Neural cell (in vitro differentiated cells): ENCODE results near the gene DNAH10. TPM values are rescaled to one million over a fixed set of nuclear protein-coding genes. Genes with fewer than 3 reads are reported as not detected.

Experiments used
- H2AFZ ChIP-seq: fragments of 200-600, 300-800 bp; sonication (generic), shearing (Covaris generic); 2 replicates; pipeline ENCODE4 v1.6.0; 2014; ENCODE audit warnings: low read depth, mild to moderate bottlenecking, antibody characterized with exemption, low read length, moderate library complexity
- H3F3A ChIP-seq: fragments of 200-600 bp; shearing (Covaris generic); 2 replicates; pipeline ENCODE4 v1.6.1; 2016; ENCODE audit warnings: mild to moderate bottlenecking, moderate library complexity, mixed read lengths, antibody characterized with exemption, low read length; ENCODE audit not compliant: insufficient read depth, poor library complexity, severe bottlenecking
- H3K27ac ChIP-seq: fragments of 200-600, 300-800 bp; sonication (generic), shearing (Covaris generic); 2 replicates; pipeline ENCODE4 v1.5.1; 2014; ENCODE audit warnings: mild to moderate bottlenecking, low read length, moderate library complexity
- H3K27me3 ChIP-seq: fragments of 300-800, 200-600 bp; sonication (generic), shearing (Covaris generic); 2 replicates; pipeline ENCODE4 v1.6.0; 2014; ENCODE audit warnings: mild to moderate bottlenecking, low read depth, low read length, moderate library complexity; ENCODE audit not compliant: insufficient read depth
- H3K36me3 ChIP-seq: fragments of 300-800, 200-600 bp; sonication (generic), shearing (Covaris generic); 2 replicates; pipeline ENCODE4 v1.5.1; 2014; ENCODE audit warnings: mild to moderate bottlenecking, antibody characterized with exemption, low read length, moderate library complexity; ENCODE audit not compliant: insufficient read depth
- H3K4me2 ChIP-seq: fragments of 300-800, 200-600 bp; sonication (generic), shearing (Covaris generic); 2 replicates; pipeline ENCODE4 v1.6.0; 2014; ENCODE audit warnings: mild to moderate bottlenecking, low read length
- H3K4me3 ChIP-seq: fragments of 300-800, 200-600 bp; sonication (generic), shearing (Covaris generic); 2 replicates; pipeline ENCODE4 v1.5.1; 2014; ENCODE audit warnings: mild to moderate bottlenecking, low read length, moderate library complexity
- H3K79me2 ChIP-seq: fragments of 200-600 bp; shearing (Covaris generic); replicated peaks from 2 replicates; pipeline ENCODE4 v1.6.0; 2014; ENCODE audit warnings: mild to moderate bottlenecking, low read length, moderate library complexity; ENCODE audit not compliant: insufficient read depth
- H3K9ac ChIP-seq: fragments of 300-800, 200-600 bp; sonication (generic), shearing (Covaris generic); 2 replicates; pipeline ENCODE4 v1.6.1; 2016; ENCODE audit warnings: mild to moderate bottlenecking, low read length, mixed read lengths
- H3K9me2 ChIP-seq: fragments of 200-600 bp; shearing (Covaris generic); 2 replicates; pipeline ENCODE4 v1.6.1; 2016; ENCODE audit warnings: mild to moderate bottlenecking, low read length, mixed read lengths; ENCODE audit not compliant: insufficient read depth
- H3K9me3 ChIP-seq: fragments of 200-600, 300-800 bp; sonication (generic), shearing (Covaris generic); 2 replicates; pipeline ENCODE4 v1.6.1; 2016; ENCODE audit warnings: mild to moderate bottlenecking, mixed run types, low read length, moderate library complexity, mixed read lengths
- H4K20me1 ChIP-seq: fragments of 200-600 bp; shearing (Covaris generic); 2 replicates; pipeline ENCODE4 v1.6.1; 2016; ENCODE audit warnings: mild to moderate bottlenecking, mixed run types; ENCODE audit not compliant: insufficient read depth
- CTCF ChIP-seq: fragments of 450-650 bp; IDR thresholded peaks from 2 replicates; pipeline ENCODE4 v1.5.1; 2014; ENCODE audit warnings: antibody characterized with exemption, mild to moderate bottlenecking, moderate library complexity; ENCODE audit not compliant: poor library complexity, severe bottlenecking
- EP300 ChIP-seq: fragments of 450-650 bp; conservative IDR thresholded peaks from 2 replicates; pipeline ENCODE4 v1.6.1; 2014; ENCODE audit warnings: antibody characterized with exemption, mild to moderate bottlenecking, moderate library complexity; ENCODE audit not compliant: poor library complexity, severe bottlenecking
- EZH2 ChIP-seq: fragments of 200-600, 300-800 bp; shearing (Covaris generic), sonication (generic); IDR thresholded peaks from 2 replicates; pipeline ENCODE4 v1.6.1; 2014; ENCODE audit warnings: antibody characterized with exemption, low read length, borderline replicate concordance, mild to moderate bottlenecking; ENCODE audit not compliant: insufficient read depth, poor library complexity, severe bottlenecking
- MXI1 ChIP-seq: fragments of 450-650 bp; conservative IDR thresholded peaks from 2 replicates; pipeline ENCODE4 v1.6.1; 2014; ENCODE audit warnings: antibody characterized with exemption, mild to moderate bottlenecking; ENCODE audit not compliant: poor library complexity, severe bottlenecking
- POLR2AphosphoS5 ChIP-seq: IDR thresholded peaks from 2 replicates; pipeline ENCODE4 v1.6.1; 2012
- RAD21 ChIP-seq: fragments of 450-650 bp; conservative IDR thresholded peaks from 2 replicates; pipeline ENCODE4 v1.6.1; 2014; ENCODE audit warnings: antibody characterized with exemption, mild to moderate bottlenecking, moderate library complexity
- REST ChIP-seq: IDR thresholded peaks from 2 replicates; pipeline ENCODE4 v1.6.1; 2012; ENCODE audit warnings: borderline replicate concordance
- SMC3 ChIP-seq: fragments of 450-650 bp; conservative IDR thresholded peaks from 2 replicates; pipeline ENCODE4 v1.6.1; 2014; ENCODE audit warnings: antibody characterized with exemption, mild to moderate bottlenecking, moderate library complexity; ENCODE audit not compliant: poor library complexity
- TAF1 ChIP-seq: IDR thresholded peaks from 2 replicates; pipeline ENCODE4 v1.6.1; 2012; ENCODE audit warnings: low read depth
- polyA plus RNA-seq: library from polyadenylated mRNA; depleted of rRNA; stranded (reverse); fragments of >200 nt; gene quantifications from 2 replicates; pipeline ENCODE4 v1.2.3, GENCODE V29; 2014

The DNAH10 gene
- polyA plus RNA-seq, 1 donor from 2014 or later, result 1.9 TPM

GRCh38 chr12:123790905-123791467 lies 28.9 kb downstream of the DNAH10 start:
- H3K9me2 ChIP-seq, result no peaks in the 10 kb centered on the region
- no peak for TF ChIP-seq MXI1
- TF ChIP-seq CTCF, result no peak
- TF ChIP-seq SMC3, result no peak
- no peak for TF ChIP-seq TAF1
- no peak for TF ChIP-seq EP300
- no peak for TF ChIP-seq POLR2AphosphoS5
- TF ChIP-seq REST, result no peak
- no peak for TF ChIP-seq EZH2
- no peak for TF ChIP-seq RAD21
- no peak overlapping the region for H2AFZ ChIP-seq
- H3K36me3 ChIP-seq, result no peaks in the 10 kb centered on the region
- no peaks in the 10 kb centered on the region for H3K27me3 ChIP-seq
- no peaks in the 10 kb centered on the region for H3K9me3 ChIP-seq
- H4K20me1 ChIP-seq, result no peaks in the 10 kb centered on the region
- no peak overlapping the region for H3K27ac ChIP-seq
- H3K4me2 ChIP-seq, result no peak overlapping the region
- H3K4me3 ChIP-seq, result no peak overlapping the region
- no peak overlapping the region for H3K9ac ChIP-seq
- H3F3A ChIP-seq, result no peaks in the 10 kb centered on the region
- no peaks in the 10 kb centered on the region for H3K79me2 ChIP-seq

GRCh38 chr12:123794027-123794426 lies 31.9 kb downstream of the DNAH10 start:
- Histone ChIP-seq H3K9me2 (no peaks in the 10 kb centered on the region), H2AFZ (no peak overlapping the region), H3K27ac (no peak overlapping the region), H3K4me3 (no peak overlapping the region), H3K27me3 (no peaks in the 10 kb centered on the region), H4K20me1 (no peaks in the 10 kb centered on the region), H3K36me3 (no peaks in the 10 kb centered on the region), H3F3A (no peaks in the 10 kb centered on the region), H3K4me2 (no peak overlapping the region), H3K79me2 (no peaks in the 10 kb centered on the region), H3K9me3 (no peaks in the 10 kb centered on the region), H3K9ac (no peak overlapping the region)
- TF ChIP-seq REST (no peak), MXI1 (no peak), TAF1 (no peak), RAD21 (no peak), SMC3 (no peak), EP300 (no peak), POLR2AphosphoS5 (no peak), CTCF (no peak), EZH2 (no peak)
